ENCODE measurements around the gene FMNL2.
A peak's percentile ranks its signal among the peaks of the same experiment; 100 is the strongest.

Gene FMNL2

DNA sequence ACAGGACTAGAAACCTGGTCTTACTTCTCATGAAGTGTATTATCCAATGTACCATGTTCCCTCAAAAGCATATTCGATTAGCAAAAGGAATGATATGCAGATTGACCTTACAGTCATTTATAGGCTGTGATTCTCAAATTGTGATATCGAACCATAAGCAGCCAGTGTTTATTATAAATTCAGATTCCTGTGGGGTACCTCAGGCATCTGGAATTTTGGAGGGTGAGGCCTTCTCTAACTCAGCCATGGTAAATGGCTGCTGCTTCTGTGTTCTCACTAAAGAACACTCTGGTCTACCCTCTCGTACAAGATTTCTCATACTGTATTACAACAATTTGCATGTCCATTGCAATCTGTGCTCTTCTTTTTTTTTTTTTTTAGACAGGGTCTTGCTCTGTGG, 297.8 kb downstream of the FMNL2 start:
- DNase-seq (ENCODE audit: low read depth in 1 of 2, low spot score in 1 of 2), result no peak

DNA sequence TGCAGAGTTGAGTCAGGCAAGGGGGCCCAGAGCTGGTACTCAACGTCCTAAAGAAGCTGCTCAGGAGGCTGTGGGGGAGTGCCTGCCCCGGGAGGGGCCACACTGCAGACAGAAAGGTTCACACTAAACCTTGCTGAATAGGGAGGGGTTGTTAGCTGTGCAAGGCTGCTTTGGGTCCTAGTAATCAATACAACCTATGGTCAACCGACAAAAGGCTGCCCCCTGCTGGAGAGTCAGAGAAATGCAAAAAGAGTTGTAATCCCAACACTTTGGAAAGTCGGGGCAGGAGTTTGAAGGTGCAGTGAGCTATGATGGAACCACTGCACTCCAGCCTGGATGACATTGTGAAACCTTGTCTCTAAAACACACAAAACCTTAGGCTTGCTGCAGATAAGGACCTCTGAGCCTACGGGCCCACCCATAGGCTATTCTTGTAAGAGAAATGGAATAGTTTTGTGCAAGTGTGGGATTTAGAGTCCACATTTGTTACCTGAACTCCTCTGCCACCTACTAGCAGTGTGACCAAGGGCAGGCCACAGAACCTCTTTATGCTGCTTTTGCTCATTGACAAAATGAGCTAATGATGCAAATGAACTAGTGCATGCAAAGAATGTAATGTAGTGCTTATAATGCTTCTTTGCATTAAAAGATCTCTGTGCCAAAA, 300.8 kb downstream of the FMNL2 start:
- peak; percentile 39 to 59 for DNase-seq (ENCODE audit: low read depth in 1 of 2, low spot score in 1 of 2)

DNA sequence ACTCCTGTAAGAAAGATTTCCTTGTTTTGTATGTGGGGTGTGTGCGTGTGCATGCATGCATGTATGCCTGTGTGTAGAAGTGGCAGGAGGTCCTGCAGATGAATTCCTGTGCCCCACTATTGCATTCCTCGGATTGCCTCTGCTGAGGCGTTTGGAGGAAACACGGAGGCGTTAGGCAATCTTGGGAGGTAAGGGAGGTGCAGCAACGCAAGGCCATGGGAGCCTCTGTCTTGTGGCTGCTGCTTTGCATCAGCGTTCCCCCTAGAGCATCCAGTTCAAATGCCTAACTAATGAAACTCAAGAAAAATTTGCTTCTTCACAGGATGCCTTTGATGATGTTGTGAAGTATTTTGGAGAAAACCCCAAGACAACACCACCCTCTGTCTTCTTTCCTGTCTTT, 302.3 kb downstream of the FMNL2 start:
- no peak for DNase-seq (ENCODE audit: low read depth in 1 of 2, low spot score in 1 of 2)

DNA sequence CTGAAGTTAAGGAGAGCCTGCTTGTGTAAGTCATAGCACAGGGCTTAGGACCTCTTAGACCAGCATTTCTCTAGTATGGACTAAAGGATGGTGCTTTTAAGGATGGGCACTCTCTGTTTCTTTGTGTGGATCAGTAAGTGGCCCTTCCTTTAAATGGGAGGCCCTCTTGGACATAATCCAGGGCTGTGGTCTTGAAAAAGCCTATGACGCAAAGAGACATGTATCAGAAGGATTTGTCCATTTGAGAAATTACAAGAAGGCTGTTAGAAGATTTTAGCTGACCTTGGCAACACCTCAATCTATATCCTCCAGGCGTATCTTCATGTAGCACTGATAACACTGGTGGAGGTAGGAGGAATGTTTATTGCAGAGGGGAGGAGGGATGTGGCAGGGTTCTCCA, 303.1 kb downstream of the FMNL2 start:
- DNase-seq (ENCODE audit: low read depth in 1 of 2, low spot score in 1 of 2), result no peak

DNA sequence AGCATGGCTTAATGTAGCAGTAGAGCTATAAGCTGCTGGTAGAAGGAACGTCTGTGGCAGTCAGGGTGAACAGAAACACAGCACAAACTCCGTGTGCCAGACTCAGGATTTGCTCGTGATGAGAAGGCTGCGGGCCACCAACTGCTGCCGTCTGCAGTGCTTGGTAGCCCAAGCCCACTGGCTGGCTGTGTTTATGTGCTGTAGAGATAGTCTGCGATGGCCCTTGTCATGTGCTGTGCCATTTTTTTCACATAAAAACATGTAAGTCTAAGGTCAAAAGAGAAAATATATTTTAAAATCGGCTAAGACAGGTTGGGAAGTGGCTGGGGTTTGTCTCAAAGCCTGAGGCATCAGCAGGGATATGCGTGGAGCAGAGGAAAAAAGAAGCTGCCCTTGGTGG, 303.6 kb downstream of the FMNL2 start:
- DNase-seq (ENCODE audit: low read depth in 1 of 2, low spot score in 1 of 2), result no peak

DNA sequence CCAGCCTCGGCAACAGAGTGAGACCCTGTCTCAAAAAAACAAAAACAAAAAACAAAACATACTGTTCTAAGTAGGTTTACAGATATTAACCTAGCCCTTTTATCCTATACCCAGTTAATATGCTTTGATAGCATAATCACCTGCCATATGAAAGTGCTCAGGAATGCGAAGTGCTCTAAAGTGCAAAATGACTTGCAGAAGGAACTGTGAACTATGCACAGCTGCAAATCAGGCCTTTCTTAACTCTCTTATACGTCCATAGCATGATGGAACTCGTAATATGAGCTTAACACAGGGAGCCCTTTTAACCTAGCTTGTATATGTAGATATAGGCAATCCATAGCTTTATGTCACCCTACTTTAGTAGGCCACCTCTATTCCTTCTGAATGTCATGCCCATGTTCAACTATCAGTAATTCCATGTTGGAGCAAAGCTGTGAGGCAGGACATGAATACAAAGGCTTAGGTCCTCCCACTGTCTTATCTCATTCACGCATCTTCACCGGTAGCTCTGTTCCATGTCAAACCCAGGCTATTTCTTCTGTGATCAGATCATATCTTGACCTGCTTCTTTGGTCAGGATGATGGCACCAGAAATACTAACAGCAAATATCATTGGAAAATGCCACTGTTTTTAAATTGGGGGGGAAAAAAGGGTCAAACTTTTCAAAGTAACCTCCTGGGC, 309.4 kb downstream of the FMNL2 start:
- DNase-seq (ENCODE audit: low read depth in 1 of 2, low spot score in 1 of 2), result no peak

DNA sequence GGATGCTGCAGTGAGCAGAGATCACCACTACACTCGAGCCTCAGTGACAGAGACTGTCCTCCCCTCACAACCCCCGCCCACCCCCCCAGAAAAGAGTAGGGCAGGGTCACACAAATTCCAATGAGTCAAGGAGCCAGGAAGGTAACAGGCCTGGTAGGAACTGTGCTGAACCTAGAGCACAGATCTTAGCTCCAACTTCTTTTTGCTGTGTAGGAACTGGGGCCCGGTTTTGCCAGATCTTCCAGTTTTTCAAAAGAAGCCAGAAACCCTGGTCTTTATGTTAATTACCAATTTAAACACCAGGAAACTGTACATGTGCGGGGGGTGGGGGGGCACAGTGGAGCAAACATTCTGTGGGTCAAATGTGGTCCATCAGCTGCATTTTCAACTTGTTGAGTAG, 311.3 kb downstream of the FMNL2 start:
- DNase-seq (ENCODE audit: low read depth in 1 of 2, low spot score in 1 of 2), result no peak

DNA sequence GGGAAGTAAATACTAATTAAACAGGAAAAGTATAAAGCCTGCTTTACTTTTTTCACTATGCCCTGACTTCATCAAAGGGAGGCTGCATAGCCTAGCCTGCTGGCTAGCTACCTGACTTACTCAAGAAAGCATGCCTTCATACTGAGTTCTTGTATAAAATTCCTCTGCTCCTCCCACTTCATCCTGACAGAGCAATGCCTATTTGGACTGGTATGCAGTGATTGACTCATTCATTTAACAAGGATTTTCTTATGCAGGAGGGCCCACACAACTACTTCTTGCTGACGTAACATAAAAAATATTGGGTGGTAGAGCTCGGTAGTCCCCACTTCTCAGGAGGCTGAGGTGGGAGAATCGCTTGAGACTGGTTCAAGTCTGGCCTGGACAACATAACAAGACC, 311.8 kb downstream of the FMNL2 start:
- no peak for DNase-seq (ENCODE audit: low read depth in 1 of 2, low spot score in 1 of 2)

DNA sequence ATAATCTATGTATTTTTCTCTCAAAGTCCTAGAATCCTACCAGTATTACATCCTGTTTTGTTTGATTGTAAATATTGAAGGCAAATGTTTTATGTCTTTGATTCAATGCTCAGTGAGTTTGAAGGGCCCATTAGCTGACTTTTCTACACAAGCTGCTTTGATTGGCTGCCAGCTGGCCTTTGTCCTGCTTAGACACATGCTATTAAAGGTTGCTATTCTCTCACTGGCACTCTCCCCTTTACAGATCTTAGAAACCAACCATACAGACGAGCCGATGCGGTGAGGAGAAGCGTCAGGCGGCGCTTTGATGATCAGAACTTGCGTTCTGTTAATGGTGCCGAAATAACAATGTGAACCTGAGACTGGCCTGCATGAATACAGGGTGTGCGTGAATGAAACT, 312.6 kb downstream of the FMNL2 start:
- DNase-seq (ENCODE audit: low read depth in 1 of 2, low spot score in 1 of 2), result no peak

DNA sequence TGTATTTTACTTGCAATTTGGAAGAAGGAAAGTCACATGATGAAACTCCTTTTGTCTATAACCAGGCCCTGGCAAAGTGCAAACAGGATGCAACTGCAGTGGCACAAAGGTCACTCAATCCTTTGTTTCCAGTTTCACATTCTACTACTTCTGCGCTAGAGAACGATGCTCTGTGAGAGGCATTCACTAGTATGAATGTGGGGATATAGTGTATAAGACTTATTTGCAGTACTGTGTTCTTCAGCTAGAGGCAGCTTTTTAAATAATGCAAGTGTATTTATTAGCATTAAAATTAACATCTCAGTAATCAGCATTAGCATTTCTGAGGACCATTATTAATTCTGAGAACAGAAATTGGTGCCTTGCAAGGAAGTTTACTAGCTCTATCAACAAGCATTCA, 313.4 kb downstream of the FMNL2 start:
- no peak for DNase-seq (ENCODE audit: low read depth in 1 of 2, low spot score in 1 of 2)

DNA sequence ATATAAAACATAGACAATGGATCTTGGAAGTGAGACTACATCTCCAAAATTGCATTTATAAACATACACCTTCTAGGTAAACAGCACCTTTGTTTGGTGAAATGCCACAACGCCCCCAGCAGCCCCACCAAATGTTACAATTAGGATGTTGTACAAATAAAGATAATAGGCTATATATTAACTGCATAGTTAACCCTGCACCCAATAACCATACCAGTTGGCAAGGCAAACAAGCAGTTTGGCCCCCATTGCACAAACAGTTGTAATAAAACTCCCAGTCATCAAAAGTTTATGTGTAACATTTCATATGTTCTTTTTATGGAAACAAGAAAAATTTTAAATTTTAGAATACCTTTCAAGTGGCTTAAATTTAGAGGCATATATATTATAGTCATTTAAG, 315.0 kb downstream of the FMNL2 start:
- DNase-seq (ENCODE audit: low read depth in 1 of 2, low spot score in 1 of 2), result no peak

DNA sequence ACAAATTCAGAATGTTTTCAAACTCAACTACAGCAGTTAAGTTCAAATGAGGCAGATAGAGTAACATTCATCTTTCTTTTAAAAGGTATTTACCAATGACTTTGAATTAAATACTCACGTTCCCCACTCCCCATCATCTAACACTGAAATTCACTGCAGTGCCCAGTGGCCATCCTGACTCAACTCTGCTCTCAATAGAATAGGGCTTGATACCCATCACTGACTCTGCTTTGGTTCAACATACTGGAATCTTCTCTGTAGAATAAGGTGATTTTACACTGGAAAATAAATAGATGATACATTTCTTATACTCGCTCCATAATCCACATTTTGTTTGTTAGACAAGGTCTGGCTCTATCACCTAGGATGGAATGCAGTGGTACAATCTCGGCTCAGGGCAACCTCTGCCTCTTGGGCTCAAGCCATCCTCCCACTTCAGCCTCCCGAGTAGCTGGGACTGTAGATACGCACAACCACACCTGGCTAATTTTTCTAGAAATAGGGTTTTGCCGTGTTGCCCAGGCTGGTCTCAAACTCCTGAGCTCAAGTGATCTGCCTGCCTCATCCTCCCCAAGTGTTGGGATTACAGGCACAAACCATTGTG, 315.9 kb downstream of the FMNL2 start:
- DNase-seq (ENCODE audit: low read depth in 1 of 2, low spot score in 1 of 2), result no peak

DNA sequence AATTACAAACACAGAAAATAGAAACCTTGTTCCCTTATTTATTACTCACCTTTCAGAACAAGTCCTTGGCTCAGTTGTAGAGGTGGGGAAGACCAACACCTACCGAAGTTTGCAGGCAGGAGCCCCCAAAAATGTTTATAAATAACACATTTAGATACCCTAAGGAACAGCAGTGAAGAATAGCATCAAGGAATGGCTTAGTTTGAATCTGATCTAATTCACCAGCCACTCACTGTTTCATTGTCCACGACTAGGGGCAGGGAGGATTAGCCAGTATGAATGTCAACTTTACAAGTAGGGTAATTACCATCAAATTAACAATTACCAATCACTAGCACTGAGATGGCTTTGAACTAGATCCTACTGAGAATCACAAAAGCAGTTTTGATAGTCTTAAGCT, 316.9 kb downstream of the FMNL2 start:
- DNase-seq (ENCODE audit: low read depth in 1 of 2, low spot score in 1 of 2), result no peak

DNA sequence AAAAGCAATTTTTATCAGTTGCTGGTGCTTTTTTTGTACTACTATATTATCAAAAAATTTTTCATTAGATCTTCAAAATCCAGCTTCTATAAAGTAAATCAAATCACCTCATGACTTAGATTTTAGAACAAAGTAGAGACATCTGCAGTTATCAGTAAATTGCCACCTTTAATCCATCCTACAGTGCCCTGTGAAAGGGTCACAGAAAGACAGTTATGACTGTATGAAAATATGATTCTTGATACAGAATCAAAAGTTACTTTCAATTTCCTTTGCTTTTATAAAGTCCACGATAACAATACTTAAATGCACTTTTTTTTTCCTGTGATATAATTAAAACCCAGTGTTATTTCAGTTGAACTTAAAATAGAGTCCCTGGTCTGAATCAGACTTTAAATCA, 320.9 kb downstream of the FMNL2 start:
- no peak for DNase-seq (ENCODE audit: low read depth in 1 of 2, low spot score in 1 of 2)

DNA sequence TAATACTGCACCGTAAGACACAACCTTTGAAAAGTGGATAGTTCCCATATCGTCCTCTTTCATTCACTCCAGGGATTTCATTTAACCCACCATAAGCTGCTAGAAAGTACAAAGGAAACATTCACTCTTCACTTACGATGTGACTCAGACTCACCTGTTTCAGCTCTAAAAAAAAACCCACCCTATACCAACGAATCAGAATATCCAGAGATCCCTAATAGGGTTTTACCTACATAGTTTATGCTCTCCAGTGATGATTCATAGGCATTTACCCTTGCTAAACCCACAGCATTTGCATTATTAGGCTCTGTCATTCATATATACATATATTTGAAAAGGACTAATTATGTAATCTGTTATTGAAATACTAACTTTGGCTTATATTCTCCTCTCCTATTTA, 322.1 kb downstream of the FMNL2 start:
- DNase-seq (ENCODE audit: low read depth in 1 of 2, low spot score in 1 of 2), result no peak

DNA sequence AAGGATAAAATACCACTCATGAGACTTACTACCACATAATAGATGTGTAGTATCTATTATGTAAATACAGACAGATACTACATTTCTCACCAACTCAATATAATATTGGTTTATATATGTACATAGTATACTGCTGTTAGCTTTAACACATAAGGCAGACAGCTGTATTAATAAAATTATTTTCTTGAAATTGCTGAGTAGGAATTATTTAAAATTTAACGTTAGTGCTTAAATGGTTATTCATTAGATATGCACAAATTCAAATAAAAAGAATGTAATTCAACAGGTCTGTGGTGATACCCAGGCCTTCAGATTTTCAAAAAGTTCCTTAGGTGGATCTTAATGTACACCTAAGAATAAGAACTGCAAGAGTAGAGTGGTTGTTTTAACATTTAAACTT, 323.2 kb downstream of the FMNL2 start:
- no peak for DNase-seq (ENCODE audit: low read depth in 1 of 2, low spot score in 1 of 2)

DNA sequence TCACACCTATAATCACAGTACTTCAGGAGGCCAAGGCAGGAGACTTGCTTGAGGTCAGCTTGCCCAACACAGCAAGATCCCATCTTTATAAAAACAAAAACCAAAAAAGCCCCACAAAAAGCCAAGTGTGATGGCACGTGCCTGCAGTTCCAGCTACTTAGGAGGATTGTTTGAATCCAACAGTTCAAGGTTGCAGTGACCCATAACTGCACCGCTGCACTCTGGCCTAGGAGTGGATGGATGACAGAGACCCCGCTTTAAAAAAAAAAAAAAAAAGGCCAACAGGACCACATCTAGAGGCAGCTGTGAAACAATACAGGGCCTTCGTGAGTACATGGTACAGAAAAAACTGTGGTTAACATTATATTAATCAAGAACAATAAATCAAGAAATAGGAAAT, 326.1 kb downstream of the FMNL2 start:
- DNase-seq (ENCODE audit: low read depth in 1 of 2, low spot score in 1 of 2), result no peak

DNA sequence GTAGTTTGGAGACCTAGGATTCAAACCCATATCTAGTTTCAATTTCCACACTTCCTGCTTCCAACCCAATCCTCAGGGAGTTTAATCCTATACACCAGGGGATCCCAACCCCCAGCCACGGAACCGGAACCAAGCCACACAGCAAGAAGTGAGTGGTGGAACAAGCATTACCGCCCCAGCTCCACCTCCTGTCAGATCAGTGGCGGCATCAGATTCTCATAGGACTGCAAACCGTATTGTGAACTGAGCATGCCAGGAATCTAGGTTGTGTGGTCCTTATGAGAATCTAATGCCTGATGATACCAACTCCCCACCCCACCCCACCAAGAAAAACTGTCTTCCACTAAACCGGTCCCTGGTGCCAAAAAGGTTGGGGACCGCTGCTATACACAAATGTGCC, 329.8 kb downstream of the FMNL2 start:
- no peak for DNase-seq (ENCODE audit: low read depth in 1 of 2, low spot score in 1 of 2)

DNA sequence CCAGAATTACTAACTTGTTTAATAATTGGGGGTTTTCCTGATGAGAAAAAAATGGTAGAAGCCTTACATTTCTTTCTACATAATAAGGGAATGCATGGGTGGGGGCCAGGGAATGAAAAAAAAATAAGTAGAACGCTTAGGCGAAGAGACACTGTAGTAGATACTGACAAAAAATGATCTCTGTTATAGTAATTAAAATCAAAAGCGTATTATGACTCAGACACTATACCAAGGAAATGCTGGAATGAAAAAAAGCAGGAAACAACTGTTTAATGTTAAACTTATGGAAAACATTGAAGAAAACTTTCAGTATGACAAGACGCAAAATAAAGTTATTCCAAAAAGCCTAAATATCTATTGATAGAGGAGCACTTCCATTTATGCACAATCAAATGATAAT, 339.4 kb downstream of the FMNL2 start:
- DNase-seq (ENCODE audit: low read depth in 1 of 2, low spot score in 1 of 2), result no peak

DNA sequence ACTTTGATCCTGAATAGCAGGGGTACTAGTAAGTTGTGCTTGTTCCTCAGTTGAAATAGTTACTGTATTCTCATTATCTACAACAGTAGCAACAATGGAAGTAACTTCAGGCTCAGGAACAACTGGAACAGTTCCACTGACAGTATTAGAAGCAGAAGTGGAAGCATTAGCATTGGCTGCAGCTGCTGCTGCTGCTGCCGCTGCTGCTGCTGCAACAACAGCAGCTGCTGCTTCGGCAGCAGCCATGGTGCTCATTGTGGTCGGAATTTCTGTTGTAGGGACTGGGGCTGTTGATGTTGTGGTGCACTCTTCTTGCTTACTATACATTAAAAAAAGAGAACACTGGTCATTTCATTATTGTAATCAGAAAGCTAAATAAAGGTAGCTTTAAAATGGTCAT, 341.5 kb downstream of the FMNL2 start:
- DNase-seq (ENCODE audit: low read depth in 1 of 2, low spot score in 1 of 2), result no peak

DNA sequence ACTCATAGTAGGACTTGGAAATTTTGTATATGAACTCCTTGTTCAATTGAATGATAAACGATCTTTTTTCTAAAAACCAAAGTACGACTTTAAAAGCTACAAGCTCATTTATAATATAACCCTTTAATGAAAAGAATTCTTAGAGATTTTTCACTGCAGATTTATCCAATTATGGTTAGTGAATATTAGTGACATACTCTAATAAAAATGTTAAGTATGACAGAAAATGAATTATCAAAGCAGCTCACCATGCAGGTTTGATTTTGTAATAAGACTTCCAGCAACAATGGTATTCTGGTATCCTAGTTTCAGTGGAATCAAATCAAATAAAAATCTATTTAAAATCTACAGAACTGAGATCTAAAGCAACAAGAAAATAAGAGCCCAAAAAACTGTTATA, 343.8 kb downstream of the FMNL2 start:
- no peak for DNase-seq (ENCODE audit: low read depth in 1 of 2, low spot score in 1 of 2)

DNA sequence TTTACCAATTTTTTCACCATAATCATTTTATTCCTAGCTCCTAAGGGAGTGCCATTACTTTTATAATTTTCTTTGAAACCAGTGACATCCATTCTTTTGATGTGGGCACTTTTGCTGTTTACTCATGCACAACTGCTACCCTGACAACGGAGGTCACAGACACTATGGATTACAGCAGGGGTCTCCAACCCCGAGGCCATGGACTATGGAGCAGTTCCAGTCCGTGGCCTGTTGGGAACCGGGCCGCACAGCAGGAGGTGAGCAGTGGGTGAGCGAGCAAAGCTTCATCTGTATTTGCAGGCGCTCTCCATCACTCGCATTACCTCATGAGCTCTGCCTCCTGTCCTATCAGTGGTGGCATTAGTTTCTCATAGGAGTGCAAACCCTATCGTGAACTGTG, 347.7 kb downstream of the FMNL2 start:
- DNase-seq (ENCODE audit: low read depth in 1 of 2, low spot score in 1 of 2), result no peak

DNA sequence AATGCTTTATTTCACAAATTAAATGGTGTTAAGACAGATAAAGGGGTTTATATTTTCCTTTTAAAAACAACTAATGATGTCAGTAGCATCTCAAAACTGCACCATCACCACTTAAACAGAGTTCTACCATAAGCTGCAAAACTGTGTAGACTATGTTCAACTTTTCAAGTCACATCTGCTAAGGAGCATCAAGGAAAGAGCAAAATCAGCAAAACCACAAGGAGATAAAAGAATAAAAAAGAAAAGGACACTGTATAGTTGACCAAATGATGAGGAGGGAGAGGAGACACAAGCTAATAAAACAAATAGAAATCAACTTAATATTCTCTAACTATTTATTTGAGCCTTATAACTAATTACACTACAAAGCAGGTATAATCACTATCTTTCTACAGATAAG, 348.4 kb downstream of the FMNL2 start:
- DNase-seq (ENCODE audit: low read depth in 1 of 2, low spot score in 1 of 2), result no peak
